Stimulated activated CD8-positive, alpha-beta memory T cell treated with anti-CD3 and anti-CD28 coated beads, Interleukin-4, amount 100 ng/mL, for 1 hour (primary cell): ENCODE results near the gene VLDLR.

ENCODE experiments used
- DNase-seq, 2 donors: peaks; one replicate each; pipeline ENCODE4 v3.0.0-alpha.2; 2020; ENCODE audit warnings: low read depth in 2 of 2, low spot score in 1 of 2

Gene VLDLR

GRCh38 chr9:2620919-2621721 is 467 bp upstream of the VLDLR start:
- no peak for DNase-seq

DNA sequence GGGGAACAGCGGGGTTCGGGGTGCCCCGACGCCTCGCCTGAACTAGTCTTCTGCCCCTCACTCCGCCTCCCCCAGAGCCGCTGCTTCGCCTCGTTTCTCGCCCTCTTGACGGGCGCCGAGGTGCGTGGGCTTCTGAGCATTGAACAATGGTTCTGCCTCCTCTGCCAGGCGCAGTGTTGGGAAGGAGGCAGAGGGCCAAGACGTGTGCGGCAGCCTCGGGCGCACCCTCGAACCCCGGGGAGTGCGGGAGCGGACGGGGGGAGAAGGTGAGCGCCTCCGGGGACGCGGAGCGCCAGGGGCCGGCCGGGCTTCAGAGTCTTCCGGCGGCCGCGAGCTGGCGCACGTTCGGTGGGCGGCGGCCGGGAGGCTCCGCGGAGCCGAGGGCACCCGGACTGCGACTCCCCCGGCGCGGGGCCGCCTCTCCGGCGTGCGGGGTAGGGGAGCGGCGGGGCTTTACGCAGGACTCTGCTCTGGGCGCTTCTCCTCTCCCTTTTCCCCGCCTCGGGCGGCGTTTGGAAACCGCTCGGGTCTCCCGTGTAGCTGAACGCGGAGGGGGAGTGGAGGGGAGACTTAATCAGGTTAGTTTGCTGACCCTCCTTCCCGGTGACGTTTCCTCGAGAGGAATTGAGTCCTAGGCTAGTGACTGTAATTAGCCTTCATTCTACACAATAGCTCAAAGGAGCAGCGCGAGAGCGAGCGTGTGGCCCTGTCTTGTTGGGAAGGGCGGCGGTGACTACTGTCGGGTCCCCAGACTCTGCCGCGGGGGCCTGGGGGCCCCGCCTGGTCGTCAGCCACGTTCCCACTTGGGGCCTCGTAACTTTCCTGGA is 1.1 kb downstream of the VLDLR start:
- DNase-seq = no peak

GRCh38 chr9:2623288-2624050 is 1.9 kb downstream of the VLDLR start:
- DNase-seq = no peak

DNA sequence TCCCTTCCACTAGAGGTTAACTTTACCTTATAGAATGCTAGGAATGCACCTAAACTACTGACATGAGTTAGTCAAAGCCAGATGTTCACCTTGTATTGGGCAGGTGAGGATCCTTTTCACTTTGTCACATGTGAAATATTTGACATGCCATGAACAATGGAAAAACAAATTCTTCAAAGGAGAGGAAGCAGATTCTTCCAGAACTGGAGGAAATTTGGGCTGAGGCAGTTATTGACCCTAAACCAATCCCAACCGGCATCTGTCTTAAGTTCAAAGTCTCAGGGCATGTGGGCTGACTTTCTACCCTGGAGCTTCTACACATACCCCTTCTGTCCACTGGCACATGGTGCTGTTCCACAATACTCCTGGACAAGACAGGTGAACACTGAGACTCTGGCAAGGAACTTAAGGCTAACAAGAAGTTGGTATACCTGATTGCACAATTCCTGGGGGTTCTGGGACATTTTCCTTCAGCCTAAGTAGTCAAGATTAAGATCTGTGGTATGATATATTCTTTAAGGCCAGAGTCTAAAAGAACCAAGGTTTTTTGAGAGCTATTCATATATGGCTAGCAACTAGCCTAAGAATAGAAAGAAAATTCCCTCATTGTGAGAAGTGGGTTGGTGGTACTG is 2.6 kb downstream of the VLDLR start:
- DNase-seq = no peak

DNA sequence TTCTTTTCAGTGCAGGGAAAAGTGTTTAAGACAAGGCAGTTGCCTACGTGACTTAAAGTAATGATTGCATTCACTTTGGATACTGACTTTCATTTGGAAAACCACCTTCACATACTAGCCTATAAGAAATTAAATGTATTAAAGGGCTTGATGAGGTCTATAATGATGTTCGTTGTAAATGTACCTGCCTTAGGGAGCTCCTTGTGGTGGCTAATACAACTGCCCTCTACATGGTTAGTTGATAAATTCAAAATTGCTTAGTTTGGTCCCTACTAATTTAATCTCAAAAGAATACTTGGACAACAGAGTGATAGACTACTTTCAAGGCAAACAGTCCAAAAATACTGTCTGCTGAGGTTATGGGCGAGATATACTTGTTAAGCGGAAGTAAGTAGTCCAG is 3.8 kb downstream of the VLDLR start:
- DNase-seq = no peak

GRCh38 chr9:2628919-2629318 is 7.3 kb downstream of the VLDLR start:
- DNase-seq = no peak

DNA sequence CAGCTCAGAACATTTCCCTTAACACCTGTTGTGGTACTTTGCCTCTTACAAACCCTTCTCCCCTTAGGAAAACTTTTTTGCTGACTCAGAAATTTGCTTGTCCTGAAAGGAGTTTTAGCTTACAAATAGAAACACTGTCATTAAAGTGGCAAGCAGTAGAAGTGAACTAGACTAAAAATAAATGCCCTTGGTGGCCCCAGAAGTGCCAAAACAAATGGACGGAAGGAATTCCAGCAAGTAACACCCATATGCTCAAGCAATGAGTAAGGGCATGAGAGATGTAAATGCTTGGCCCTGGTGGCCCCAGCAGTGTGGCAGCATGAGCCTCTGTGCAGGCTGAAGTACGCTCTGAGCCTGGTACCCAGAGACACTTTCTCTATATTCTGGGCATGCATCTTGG is 8.6 kb downstream of the VLDLR start:
- DNase-seq = no peak

DNA sequence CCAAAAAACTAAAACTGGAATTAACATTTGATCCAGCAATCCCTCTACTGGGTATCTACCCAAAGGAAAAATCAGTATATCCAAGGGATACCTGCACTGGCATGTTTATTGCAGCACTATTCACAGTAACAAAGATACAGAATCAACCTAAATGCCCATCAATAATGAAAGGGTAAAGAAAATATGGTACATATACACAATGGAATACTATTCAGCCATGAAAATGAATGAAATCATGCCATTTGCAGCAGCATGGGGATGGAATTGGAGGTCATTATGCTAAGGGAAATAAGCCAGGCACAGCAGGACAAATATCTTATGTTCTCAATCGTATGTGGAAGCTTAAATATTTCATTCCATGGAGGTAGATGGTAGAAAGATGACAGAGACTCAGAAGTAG is 9.7 kb downstream of the VLDLR start:
- DNase-seq = no peak

GRCh38 chr9:2634153-2634552 is 12.6 kb downstream of the VLDLR start:
- DNase-seq = no peak

- no peak for DNase-seq
These were observed 13.2 kb downstream of the VLDLR start for GRCh38 chr9:2634818-2635217.

DNA sequence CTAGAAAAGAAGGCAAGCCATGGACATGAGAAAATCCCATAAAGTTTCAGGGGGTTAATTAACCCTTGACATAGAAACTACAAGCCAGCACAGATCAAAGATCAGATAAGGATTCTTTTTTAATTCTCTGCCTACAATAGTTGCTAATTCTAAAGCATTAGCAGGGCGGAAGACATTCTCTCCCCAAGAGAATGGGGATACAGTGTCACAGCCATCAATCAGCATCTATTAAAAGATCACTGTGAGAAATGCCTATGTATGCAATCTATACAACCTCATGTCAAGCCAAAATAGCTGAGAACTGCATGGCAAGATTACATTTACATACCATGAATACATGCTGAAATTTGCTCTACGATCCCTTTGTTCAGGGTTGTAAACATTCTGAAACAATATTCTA is 14.3 kb downstream of the VLDLR start:
- no peak for DNase-seq

DNA sequence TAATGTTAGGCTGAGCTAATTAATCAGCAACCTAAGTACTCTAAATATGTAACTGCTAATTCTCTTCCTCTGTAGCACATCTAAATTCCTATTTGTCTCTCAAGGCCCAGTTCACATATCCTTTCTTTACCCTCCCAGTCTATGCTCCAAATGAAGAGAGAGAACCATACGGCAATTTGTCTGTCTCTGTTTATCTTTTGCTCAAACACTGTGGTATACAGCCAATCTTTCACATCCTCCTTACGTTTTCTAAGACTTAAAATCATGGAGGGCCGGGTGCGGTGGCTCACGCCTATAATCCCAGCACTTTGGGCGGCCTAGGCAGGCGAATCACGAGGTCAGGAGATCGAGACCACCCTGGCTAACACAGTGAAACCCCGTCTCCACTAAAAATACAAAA is 15.8 kb downstream of the VLDLR start:
- no peak for DNase-seq

GRCh38 chr9:2638871-2639673 is 17.5 kb downstream of the VLDLR start:
- DNase-seq = no peak

GRCh38 chr9:2639786-2640185 is 18.2 kb downstream of the VLDLR start:
- DNase-seq = no peak

- DNase-seq = no peak
These were observed 19.0 kb downstream of the VLDLR start for GRCh38 chr9:2640570-2640969.

- DNase-seq = no peak
These were observed 19.4 kb downstream of the VLDLR start for GRCh38 chr9:2641033-2641432.

GRCh38 chr9:2642068-2642467 is 20.5 kb downstream of the VLDLR start:
- no peak for DNase-seq

- DNase-seq = no peak
These were observed 24.0 kb downstream of the VLDLR start for GRCh38 chr9:2645569-2645968.

GRCh38 chr9:2655411-2655901 is 33.9 kb downstream of the VLDLR start:
- DNase-seq = peak in 1 of 2 donors; percentile 3

DNA sequence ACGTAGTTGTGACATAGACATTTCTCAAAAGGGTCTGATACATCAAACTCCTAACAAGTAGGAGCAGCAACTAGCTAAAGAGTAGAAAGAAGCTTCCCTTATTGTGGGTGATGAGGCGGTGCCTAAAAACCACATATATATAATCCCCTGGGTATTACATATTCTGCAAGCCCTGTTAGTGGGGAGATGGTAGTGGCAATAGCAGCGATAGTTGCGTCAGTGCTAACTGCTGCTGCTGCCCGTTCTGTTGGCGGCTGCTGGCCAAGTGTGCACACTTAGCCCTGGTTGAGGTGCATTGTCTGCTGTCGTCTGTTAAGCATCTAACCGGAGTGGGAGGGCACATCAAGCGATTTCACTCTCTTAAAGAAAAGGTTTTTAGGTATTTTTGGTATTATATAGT is 35.8 kb downstream of the VLDLR start:
- no peak for DNase-seq
